Measurements from ENCODE around the gene ETDC. TPM values are rescaled to one million over a fixed set of nuclear protein-coding genes. Genes with fewer than 3 reads are reported as not detected.

Gene ETDC
- polyA plus RNA-seq, 1 donor (not counting 4 experiments of a cell fraction or from before 2014, with no cell fraction given) = not detected

GRCh38 chrX:135302269-135302873, 6.9 kb upstream of the ETDC start:
- Histone ChIP-seq H3K79me2 (ENCODE audit: control insufficient read depth, insufficient read depth, low read length) (no peaks in the 10 kb centered on the region), H3K4me1 (ENCODE audit: control insufficient read depth, extremely low read depth, insufficient read depth, low read length) (no peaks in the 10 kb centered on the region), H3K9ac (ENCODE audit: control insufficient read depth, extremely low read depth, insufficient read depth, low read length) (no peak overlapping the region), H3K4me2 (ENCODE audit: control insufficient read depth, extremely low read depth, insufficient read depth, low read depth, low read length) (no peak overlapping the region), H4K20me1 (ENCODE audit: control insufficient read depth, extremely low read depth, insufficient read depth, low read length) (no peaks in the 10 kb centered on the region), H2AFZ (ENCODE audit: control insufficient read depth, low read length) (no peak overlapping the region), H3K4me3 (ENCODE audit: control insufficient read depth in 2 of 3, extremely low read depth in 1 of 3, insufficient read depth in 2 of 3, low read depth in 1 of 3, low read length in 3 of 3) (no peak overlapping the region), H3K9me1 (ENCODE audit: control insufficient read depth, extremely low read depth, insufficient read depth, low read length) (no peaks in the 10 kb centered on the region), H3K36me3 (ENCODE audit: control insufficient read depth in 2 of 2, extremely low read depth in 1 of 2, insufficient read depth in 2 of 2, low read length in 2 of 2) (no peaks in the 10 kb centered on the region), H3K27me3 (ENCODE audit: control insufficient read depth, extremely low read depth, insufficient read depth, low read length) (no peaks in the 10 kb centered on the region), H3K27ac (ENCODE audit: control insufficient read depth, insufficient read depth, low read length) (no peak overlapping the region), H3K9me3 (ENCODE audit: control insufficient read depth, low read depth, low read length) (no peaks in the 10 kb centered on the region)
- dilution Hi-C loops (cut with MboI; ENCODE audit: extremely low pct_ligation_motif_present, low sequenced_read_pairs) = no loop called here
- TF ChIP-seq EZH2 (IDR thresholded peaks at IDR 0.05; ENCODE audit: low read length) (no peak), CTCF (optimal IDR thresholded peaks at IDR 0.05 in 1 of 3, IDR thresholded peaks at IDR 0.05 in 1 of 3, conservative IDR thresholded peaks at IDR 0.05 in 1 of 3; ENCODE audit: extremely low read depth in 1 of 3, insufficient read depth in 2 of 3, low read length in 3 of 3) (no peak)
- FAIRE-seq = no peak
- DNase-seq (ENCODE audit: low read depth, low spot score) = no peak

- dilution Hi-C loops (cut with MboI; ENCODE audit: extremely low pct_ligation_motif_present, low sequenced_read_pairs) = no loop called here
- Histone ChIP-seq H3K4me1 (ENCODE audit: control insufficient read depth, extremely low read depth, insufficient read depth, low read length) (no peaks in the 10 kb centered on the region), H2AFZ (ENCODE audit: control insufficient read depth, low read length) (no peak overlapping the region), H3K36me3 (ENCODE audit: control insufficient read depth in 2 of 2, extremely low read depth in 1 of 2, insufficient read depth in 2 of 2, low read length in 2 of 2) (no peaks in the 10 kb centered on the region), H3K9ac (ENCODE audit: control insufficient read depth, extremely low read depth, insufficient read depth, low read length) (no peak overlapping the region), H3K27ac (ENCODE audit: control insufficient read depth, insufficient read depth, low read length) (no peak overlapping the region), H3K4me2 (ENCODE audit: control insufficient read depth, extremely low read depth, insufficient read depth, low read depth, low read length) (no peak overlapping the region), H3K79me2 (ENCODE audit: control insufficient read depth, insufficient read depth, low read length) (no peaks in the 10 kb centered on the region), H3K27me3 (ENCODE audit: control insufficient read depth, extremely low read depth, insufficient read depth, low read length) (no peaks in the 10 kb centered on the region), H3K9me3 (ENCODE audit: control insufficient read depth, low read depth, low read length) (no peaks in the 10 kb centered on the region), H3K4me3 (ENCODE audit: control insufficient read depth in 2 of 3, extremely low read depth in 1 of 3, insufficient read depth in 2 of 3, low read depth in 1 of 3, low read length in 3 of 3) (no peak overlapping the region), H4K20me1 (ENCODE audit: control insufficient read depth, extremely low read depth, insufficient read depth, low read length) (no peaks in the 10 kb centered on the region), H3K9me1 (ENCODE audit: control insufficient read depth, extremely low read depth, insufficient read depth, low read length) (no peaks in the 10 kb centered on the region)
- TF ChIP-seq CTCF (optimal IDR thresholded peaks at IDR 0.05 in 1 of 3, IDR thresholded peaks at IDR 0.05 in 1 of 3, conservative IDR thresholded peaks at IDR 0.05 in 1 of 3; ENCODE audit: extremely low read depth in 1 of 3, insufficient read depth in 2 of 3, low read length in 3 of 3) = no peak
- TF ChIP-seq EZH2 (IDR thresholded peaks at IDR 0.05; ENCODE audit: low read length) = no peak
- DNase-seq (ENCODE audit: low read depth, low spot score) (no peak), FAIRE-seq (no peak)
Measured at GRCh38 chrX:135304741-135305140, 4.5 kb upstream of the ETDC start.

Measured in keratinocyte (primary cell).